HG03432 (cell line): ENCODE measurements around the gene JCHAIN.

Source experiments
- ATAC-seq: cut with Tn5 transposase; IDR thresholded peaks from one replicate; pipeline ENCODE4 v1.9.1; 2021; ENCODE audit warnings: mild to moderate bottlenecking, moderate library complexity; ENCODE audit not compliant: unreplicated experiment

Gene JCHAIN

GRCh38 chr4:70688795-70689231 is 22.5 kb upstream of the JCHAIN start:
- ATAC-seq = peak; percentile 2

GRCh38 chr4:70687821-70688794 is 21.8 kb upstream of the JCHAIN start, which contains the start of gene UTP3:
Gene UTP3 (plus strand): TSS chr4:70688532. CDS start chr4:70688678, 146 bp downstream.
- peak; percentile 96 for ATAC-seq

GRCh38 chr4:70687392-70687791 is 21.1 kb upstream of the JCHAIN start:
- ATAC-seq = no peak

- peak; percentile 5 for ATAC-seq
Measured at GRCh38 chr4:70682142-70682541, 15.8 kb upstream of the JCHAIN start.

GRCh38 chr4:70681704-70682103 is 15.4 kb upstream of the JCHAIN start:
- ATAC-seq = peak; percentile 62

GRCh38 chr4:70680934-70681333 is 14.6 kb upstream of the JCHAIN start:
- ATAC-seq = no peak

- ATAC-seq = peak; percentile 79
Measured at GRCh38 chr4:70678383-70678999, 12.2 kb upstream of the JCHAIN start.

GRCh38 chr4:70676554-70677090 is 10.3 kb upstream of the JCHAIN start:
- no peak for ATAC-seq

- ATAC-seq = no peak
Measured at GRCh38 chr4:70674731-70675130, 8.4 kb upstream of the JCHAIN start.

GRCh38 chr4:70674191-70674590 is 7.9 kb upstream of the JCHAIN start:
- no peak for ATAC-seq

- no peak for ATAC-seq
Measured at GRCh38 chr4:70671091-70671490, 4.8 kb upstream of the JCHAIN start.

GRCh38 chr4:70670332-70671014 is 4.2 kb upstream of the JCHAIN start:
- no peak for ATAC-seq

GRCh38 chr4:70667740-70668535 is 1.6 kb upstream of the JCHAIN start:
- peak; percentile 61 for ATAC-seq

GRCh38 chr4:70661309-70661922 is 4.9 kb downstream of the JCHAIN start:
- ATAC-seq = peak; percentile 92

GRCh38 chr4:70660106-70660505 is 6.2 kb downstream of the JCHAIN start:
- no peak for ATAC-seq

- ATAC-seq = no peak
Measured at GRCh38 chr4:70658418-70658817, 7.9 kb downstream of the JCHAIN start.

- ATAC-seq = no peak
Measured at GRCh38 chr4:70657326-70657725, 9.0 kb downstream of the JCHAIN start.

- no peak for ATAC-seq
Measured at GRCh38 chr4:70654605-70655011, 11.7 kb downstream of the JCHAIN start.

GRCh38 chr4:70651864-70652506 is 14.3 kb downstream of the JCHAIN start:
- ATAC-seq = peak; percentile 59
